Measurements from ENCODE around the gene TBX4. TPM values are rescaled to one million over a fixed set of nuclear protein-coding genes. Genes with fewer than 3 reads are reported as not detected.

The TBX4 gene
- polyA plus RNA-seq, 4 donors = 16.8 TPM; not detected in 3

GRCh38 chr17:61463316-61464129 is 11.3 kb downstream of the TBX4 start:
- DNase-seq = no peak
- no peak for FAIRE-seq
- Histone ChIP-seq H3K27ac (ENCODE audit: low read depth in 1 of 3, low read length in 2 of 3) (no peak overlapping the region), H3K4me3 (ENCODE audit: low read depth in 1 of 3, low read length in 3 of 3) (no peak overlapping the region), H3K27me3 (ENCODE audit: control insufficient read depth in 3 of 3, insufficient read depth in 3 of 3, low read length in 3 of 3) (peaks cover 5 to 59% (median 25%) of the 10 kb centered on the region in 3 donors), H3K36me3 (ENCODE audit: control insufficient read depth in 3 of 3, insufficient read depth in 2 of 3, low read depth in 1 of 3, low read length in 3 of 3) (no peaks in the 10 kb centered on the region), H3K4me1 (ENCODE audit: control insufficient read depth in 3 of 3, insufficient read depth in 2 of 3, low read depth in 1 of 3, low read length in 2 of 3) (peaks cover 0 to 30% (median 0%) of the 10 kb centered on the region in 3 donors), H3K9me3 (ENCODE audit: control insufficient read depth in 2 of 2, insufficient read depth in 1 of 2, low read depth in 1 of 2, low read length in 1 of 2) (peaks cover 0 to 2% of the 10 kb centered on the region in 2 donors)
- WGBS, 3 donors = 78 to 82% (median 82%) methylated on average over 12 of the region's 12 CpGs

DNA sequence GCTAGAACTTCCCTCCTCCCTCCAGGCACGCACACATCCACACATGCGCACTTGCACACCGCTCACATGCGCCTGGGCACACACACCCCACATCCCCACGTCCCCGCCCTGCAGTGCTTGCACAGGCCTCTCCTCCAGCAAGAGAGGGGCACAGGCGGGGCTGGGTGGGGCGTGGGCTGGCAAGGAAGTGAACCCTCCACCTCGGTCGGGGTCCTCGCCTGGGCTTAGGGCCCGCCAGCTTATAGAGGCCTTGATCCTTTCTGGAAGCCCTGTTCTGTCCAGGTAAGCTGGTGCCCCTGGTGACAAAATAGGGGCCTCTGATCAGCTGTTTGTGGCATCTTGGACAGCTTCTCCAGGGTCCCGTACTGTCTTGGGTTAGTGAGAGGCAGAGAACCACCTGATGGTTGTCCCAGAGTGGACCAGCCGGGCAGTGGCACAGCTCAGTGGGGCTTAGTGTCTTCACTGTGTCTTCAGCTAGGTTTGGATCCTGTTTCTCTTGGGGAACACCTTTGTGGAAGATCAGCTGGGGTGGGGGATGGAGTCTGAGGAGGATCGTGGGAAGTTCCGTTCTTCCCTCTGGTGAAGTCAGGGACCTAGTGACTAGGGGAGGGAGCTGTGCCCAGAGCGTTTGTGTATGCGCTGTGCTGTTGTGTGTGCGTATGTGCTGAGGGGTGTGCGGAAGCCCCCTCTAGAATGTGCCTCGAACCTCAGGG is 12.1 kb downstream of the TBX4 start:
- WGBS, 3 donors = 84 to 87% (median 84%) methylated on average over 21 of the region's 21 CpGs
- DNase-seq = no peak

DNA sequence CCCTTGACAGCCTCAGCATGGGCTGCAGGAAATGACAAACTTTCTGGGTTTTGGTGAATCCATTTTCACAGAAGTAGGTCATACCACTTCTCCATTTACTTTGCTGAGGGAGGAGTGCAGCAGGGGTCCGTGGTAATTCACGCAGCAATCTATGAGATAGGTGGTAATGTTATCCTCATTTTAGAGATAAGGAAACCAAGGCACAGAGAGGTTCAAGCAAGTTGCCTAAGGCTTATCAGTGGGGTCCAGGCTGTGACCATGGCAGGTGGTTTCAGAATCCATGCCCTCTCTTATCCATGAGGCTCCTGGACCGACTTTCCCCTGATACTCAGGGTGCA is 12.6 kb downstream of the TBX4 start:
- Histone ChIP-seq H3K27me3 (ENCODE audit: control insufficient read depth in 3 of 3, insufficient read depth in 3 of 3, low read length in 3 of 3) (peaks cover 5 to 51% (median 21%) of the 10 kb centered on the region in 3 donors), H3K9me3 (ENCODE audit: control insufficient read depth in 2 of 2, insufficient read depth in 1 of 2, low read depth in 1 of 2, low read length in 1 of 2) (peaks cover 0 to 2% of the 10 kb centered on the region in 2 donors), H3K4me1 (ENCODE audit: control insufficient read depth in 3 of 3, insufficient read depth in 2 of 3, low read depth in 1 of 3, low read length in 2 of 3) (peaks cover 0 to 38% (median 0%) of the 10 kb centered on the region in 3 donors), H3K36me3 (ENCODE audit: control insufficient read depth in 3 of 3, insufficient read depth in 2 of 3, low read depth in 1 of 3, low read length in 3 of 3) (no peaks in the 10 kb centered on the region), H3K27ac (ENCODE audit: low read depth in 1 of 3, low read length in 2 of 3) (no peak overlapping the region), H3K4me3 (ENCODE audit: low read depth in 1 of 3, low read length in 3 of 3) (no peak overlapping the region)
- WGBS, 3 donors = 32 to 54% (median 53%) methylated on average over 3 of the region's 3 CpGs
- no peak for FAIRE-seq
- DNase-seq = no peak

More for the DNA sequence above, 12.1 kb downstream of the TBX4 start:
- peaks cover 5 to 51% (median 22%) of the 10 kb centered on the region in 3 donors for H3K27me3 ChIP-seq (ENCODE audit: control insufficient read depth in 3 of 3, insufficient read depth in 3 of 3, low read length in 3 of 3)
- H3K9me3 ChIP-seq (ENCODE audit: control insufficient read depth in 2 of 2, insufficient read depth in 1 of 2, low read depth in 1 of 2, low read length in 1 of 2) = peaks cover 0 to 2% of the 10 kb centered on the region in 2 donors
- no peak for FAIRE-seq
- no peak overlapping the region for H3K4me3 ChIP-seq (ENCODE audit: low read depth in 1 of 3, low read length in 3 of 3)
- H3K27ac ChIP-seq (ENCODE audit: low read depth in 1 of 3, low read length in 2 of 3) = no peak overlapping the region
- peaks cover 0 to 38% (median 0%) of the 10 kb centered on the region in 3 donors for H3K4me1 ChIP-seq (ENCODE audit: control insufficient read depth in 3 of 3, insufficient read depth in 2 of 3, low read depth in 1 of 3, low read length in 2 of 3)
- no peaks in the 10 kb centered on the region for H3K36me3 ChIP-seq (ENCODE audit: control insufficient read depth in 3 of 3, insufficient read depth in 2 of 3, low read depth in 1 of 3, low read length in 3 of 3)

DNA sequence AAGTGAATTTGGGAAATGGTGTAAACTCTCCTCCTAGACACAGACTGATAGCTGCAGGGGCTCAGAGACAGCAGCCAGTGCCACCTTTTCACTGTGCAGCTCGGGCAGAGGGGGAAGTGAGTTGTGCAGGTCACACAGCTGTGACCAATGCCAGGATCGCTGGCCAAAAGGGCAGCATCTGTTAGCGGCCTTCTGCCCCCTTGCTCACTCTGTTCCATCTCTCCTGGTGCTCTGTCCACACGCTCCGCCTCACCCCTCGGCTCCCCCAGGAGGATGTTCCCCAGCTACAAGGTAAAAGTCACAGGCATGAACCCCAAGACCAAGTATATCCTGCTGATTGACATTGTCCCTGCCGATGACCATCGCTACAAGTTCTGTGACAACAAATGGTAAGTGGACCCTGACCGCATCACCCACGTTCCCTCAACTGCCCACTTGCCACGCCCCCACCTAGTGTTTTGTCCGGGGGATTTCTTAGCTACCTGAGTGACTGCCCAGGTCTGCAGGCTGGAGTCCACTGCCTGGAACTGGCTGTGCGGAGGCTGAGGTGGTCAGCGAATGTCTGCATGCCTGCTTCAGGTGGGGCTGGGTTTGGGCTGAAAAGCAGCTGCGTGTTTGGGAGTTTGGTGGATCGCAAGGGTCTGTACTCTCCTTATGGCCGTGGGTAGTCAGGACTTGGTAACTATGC is 13.5 kb downstream of the TBX4 start:
- H3K27ac ChIP-seq (ENCODE audit: low read depth in 1 of 3, low read length in 2 of 3) = no peak overlapping the region
- H3K9me3 ChIP-seq (ENCODE audit: control insufficient read depth in 2 of 2, insufficient read depth in 1 of 2, low read depth in 1 of 2, low read length in 1 of 2) = peaks cover 0 to 2% of the 10 kb centered on the region in 2 donors
- 67 to 82% (median 78%) methylated on average over 17 of the region's 17 CpGs for WGBS, 3 donors
- H3K4me3 ChIP-seq (ENCODE audit: low read depth in 1 of 3, low read length in 3 of 3) = no peak overlapping the region
- FAIRE-seq = no peak
- H3K4me1 ChIP-seq (ENCODE audit: control insufficient read depth in 3 of 3, insufficient read depth in 2 of 3, low read depth in 1 of 3, low read length in 2 of 3) = peaks cover 0 to 46% (median 0%) of the 10 kb centered on the region in 3 donors
- no peaks in the 10 kb centered on the region for H3K36me3 ChIP-seq (ENCODE audit: control insufficient read depth in 3 of 3, insufficient read depth in 2 of 3, low read depth in 1 of 3, low read length in 3 of 3)
- peaks cover 5 to 42% (median 19%) of the 10 kb centered on the region in 3 donors for H3K27me3 ChIP-seq (ENCODE audit: control insufficient read depth in 3 of 3, insufficient read depth in 3 of 3, low read length in 3 of 3)
- DNase-seq = no peak

GRCh38 chr17:61466246-61466645 is 14.0 kb downstream of the TBX4 start:
- WGBS, 3 donors = 74 to 89% (median 86%) methylated on average over 7 of the region's 7 CpGs
- H3K36me3 ChIP-seq (ENCODE audit: control insufficient read depth in 3 of 3, insufficient read depth in 2 of 3, low read depth in 1 of 3, low read length in 3 of 3) = no peaks in the 10 kb centered on the region
- H3K9me3 ChIP-seq (ENCODE audit: control insufficient read depth in 2 of 2, insufficient read depth in 1 of 2, low read depth in 1 of 2, low read length in 1 of 2) = peaks cover 0 to 2% of the 10 kb centered on the region in 2 donors
- peaks cover 0 to 48% (median 0%) of the 10 kb centered on the region in 3 donors for H3K4me1 ChIP-seq (ENCODE audit: control insufficient read depth in 3 of 3, insufficient read depth in 2 of 3, low read depth in 1 of 3, low read length in 2 of 3)
- no peak overlapping the region for H3K4me3 ChIP-seq (ENCODE audit: low read depth in 1 of 3, low read length in 3 of 3)
- no peak overlapping the region for H3K27ac ChIP-seq (ENCODE audit: low read depth in 1 of 3, low read length in 2 of 3)
- peaks cover 5 to 36% (median 15%) of the 10 kb centered on the region in 3 donors for H3K27me3 ChIP-seq (ENCODE audit: control insufficient read depth in 3 of 3, insufficient read depth in 3 of 3, low read length in 3 of 3)
- FAIRE-seq = no peak
- DNase-seq = no peak

DNA sequence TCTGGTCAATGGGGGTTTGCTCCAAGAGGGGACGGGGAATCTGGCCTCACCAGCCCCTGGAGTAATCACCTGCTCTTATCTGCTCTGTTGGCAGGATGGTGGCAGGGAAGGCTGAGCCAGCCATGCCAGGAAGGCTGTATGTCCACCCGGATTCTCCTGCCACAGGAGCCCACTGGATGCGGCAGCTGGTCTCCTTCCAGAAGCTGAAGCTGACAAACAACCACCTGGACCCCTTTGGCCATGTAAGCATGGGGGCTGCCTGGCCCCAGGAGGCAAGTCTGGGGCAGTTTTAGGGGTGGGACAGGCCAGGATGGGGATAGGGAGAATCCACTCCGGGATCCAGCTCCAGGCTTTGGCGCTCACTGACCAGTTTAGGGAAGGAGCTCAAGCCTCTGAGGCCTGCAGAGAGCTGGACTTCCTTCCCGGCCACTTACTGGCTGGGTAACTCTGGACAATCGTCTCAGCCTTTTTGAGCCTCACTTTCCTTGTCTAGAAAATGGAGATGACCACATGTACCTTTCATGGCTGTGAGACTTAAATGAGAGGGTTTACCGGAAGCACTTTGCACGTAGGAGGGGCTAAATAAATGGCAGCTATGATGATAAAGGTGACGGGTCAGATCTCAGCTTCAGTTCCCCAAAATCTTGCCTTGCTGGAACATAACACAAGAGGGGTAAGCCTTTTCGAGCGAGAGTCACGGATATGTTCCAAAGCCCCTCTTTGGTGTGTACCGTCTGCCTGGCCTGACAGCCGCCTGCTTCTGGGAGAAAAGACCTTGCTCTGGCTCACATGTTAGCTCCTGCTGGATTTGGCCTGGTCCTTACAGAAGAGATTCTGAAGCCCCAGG is 15.4 kb downstream of the TBX4 start:
- no peak for DNase-seq
- Histone ChIP-seq H3K9me3 (ENCODE audit: control insufficient read depth in 2 of 2, insufficient read depth in 1 of 2, low read depth in 1 of 2, low read length in 1 of 2) (peaks cover 0 to 2% of the 10 kb centered on the region in 2 donors), H3K4me1 (ENCODE audit: control insufficient read depth in 3 of 3, insufficient read depth in 2 of 3, low read depth in 1 of 3, low read length in 2 of 3) (peaks cover 0 to 36% (median 0%) of the 10 kb centered on the region in 3 donors), H3K27ac (ENCODE audit: low read depth in 1 of 3, low read length in 2 of 3) (no peak overlapping the region), H3K27me3 (ENCODE audit: control insufficient read depth in 3 of 3, insufficient read depth in 3 of 3, low read length in 3 of 3) (peaks cover 0 to 23% (median 10%) of the 10 kb centered on the region in 3 donors), H3K36me3 (ENCODE audit: control insufficient read depth in 3 of 3, insufficient read depth in 2 of 3, low read depth in 1 of 3, low read length in 3 of 3) (no peaks in the 10 kb centered on the region), H3K4me3 (ENCODE audit: low read depth in 1 of 3, low read length in 3 of 3) (no peak overlapping the region)
- WGBS, 3 donors = 52 to 60% (median 57%) methylated on average over 15 of the region's 15 CpGs
- no peak for FAIRE-seq

GRCh38 chr17:61468263-61468907 is 16.2 kb downstream of the TBX4 start:
- 29 to 66% (median 44%) methylated on average over 8 of the region's 8 CpGs for WGBS, 3 donors
- peaks cover 0 to 33% (median 0%) of the 10 kb centered on the region in 3 donors for H3K4me1 ChIP-seq (ENCODE audit: control insufficient read depth in 3 of 3, insufficient read depth in 2 of 3, low read depth in 1 of 3, low read length in 2 of 3)
- peak in 1 of 2 donors; percentile 27 for DNase-seq

More at GRCh38 chr17:61468263-61468907, 16.2 kb downstream of the TBX4 start:
- FAIRE-seq = no peak
- H3K9me3 ChIP-seq (ENCODE audit: control insufficient read depth in 2 of 2, insufficient read depth in 1 of 2, low read depth in 1 of 2, low read length in 1 of 2) = peaks cover 0 to 2% of the 10 kb centered on the region in 2 donors
- H3K27ac ChIP-seq (ENCODE audit: low read depth in 1 of 3, low read length in 2 of 3) = no peak overlapping the region
- peaks cover 0 to 15% (median 5%) of the 10 kb centered on the region in 3 donors for H3K27me3 ChIP-seq (ENCODE audit: control insufficient read depth in 3 of 3, insufficient read depth in 3 of 3, low read length in 3 of 3)
- no peak overlapping the region for H3K4me3 ChIP-seq (ENCODE audit: low read depth in 1 of 3, low read length in 3 of 3)
- no peaks in the 10 kb centered on the region for H3K36me3 ChIP-seq (ENCODE audit: control insufficient read depth in 3 of 3, insufficient read depth in 2 of 3, low read depth in 1 of 3, low read length in 3 of 3)

Data from small intestine (tissue), 7 donors.